Fibroblast of skin of left biceps (primary cell): ENCODE data around the gene USP9X.
"Not testable (repeated sequence)": the region's sequence is repeated elsewhere in the genome, so short reads cannot be mapped to it uniquely, and the experiment has no call there.

Experiments
- DNase-seq, 2 experiments: peaks; one replicate each; pipeline ENCODE4 v3.0.0-alpha.2; 2013; ENCODE audit warnings: low read depth in 2 of 2

The USP9X gene

GRCh38 chrX:41127477-41128192, 42.4 kb downstream of the USP9X start:
- no peak for DNase-seq

DNA sequence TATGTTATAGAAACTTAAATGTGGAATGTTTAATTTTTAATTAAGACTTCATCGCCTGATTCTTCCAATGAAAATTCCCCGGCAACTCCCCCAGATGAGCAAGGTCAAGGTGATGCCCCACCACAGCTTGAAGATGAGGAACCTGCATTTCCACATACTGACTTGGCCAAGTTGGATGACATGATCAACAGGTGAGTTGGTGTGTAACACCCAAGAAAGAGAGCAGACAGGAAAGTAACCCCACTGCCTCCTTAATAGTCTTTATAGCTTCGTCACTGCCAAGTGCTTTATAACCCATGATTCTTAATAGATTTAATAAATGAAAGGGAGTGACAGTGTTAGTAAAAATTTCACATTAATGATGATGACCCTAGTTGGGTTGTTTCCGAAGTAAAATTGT, 43.7 kb downstream of the USP9X start:
- no peak for DNase-seq

DNA sequence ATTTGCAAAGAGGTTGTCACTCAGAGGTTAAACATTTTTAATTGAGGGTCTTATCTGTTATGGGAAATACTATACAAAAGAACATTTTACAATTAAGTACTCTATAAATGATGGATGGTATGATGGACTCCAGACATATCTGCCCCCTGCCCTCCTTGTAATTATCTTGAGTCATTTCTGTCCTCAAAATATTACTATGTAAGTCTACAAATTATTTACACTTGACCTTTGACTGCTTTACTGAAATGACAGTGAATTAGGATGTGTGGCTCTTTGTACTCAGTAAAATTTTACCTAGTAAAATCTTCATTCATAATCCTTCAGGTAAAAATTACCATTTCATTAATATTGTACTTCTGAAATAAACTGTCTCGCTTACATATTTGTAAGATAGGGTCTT, 46.5 kb downstream of the USP9X start:
- DNase-seq = no peak

DNA sequence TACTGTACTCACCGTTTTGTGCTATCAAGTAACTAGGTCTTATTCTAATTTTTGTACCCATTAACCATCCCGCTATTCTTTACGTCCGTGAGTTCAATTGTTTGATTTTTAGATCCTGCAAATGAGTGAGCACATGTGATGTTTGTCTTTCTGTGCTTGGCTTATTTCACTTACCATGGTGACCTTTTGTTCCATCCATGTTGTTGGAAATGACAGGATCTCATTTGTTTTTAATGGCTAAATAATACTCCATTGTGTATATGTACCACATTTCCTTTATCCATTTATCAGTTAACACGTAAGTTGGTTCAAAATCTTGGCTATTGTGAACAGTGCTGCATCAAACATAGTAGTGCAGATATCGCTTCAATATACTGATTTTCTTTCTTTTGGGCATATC, 48.3 kb downstream of the USP9X start:
- DNase-seq = no peak

GRCh38 chrX:41137589-41137988, 52.3 kb downstream of the USP9X start:
- no peak for DNase-seq

DNA sequence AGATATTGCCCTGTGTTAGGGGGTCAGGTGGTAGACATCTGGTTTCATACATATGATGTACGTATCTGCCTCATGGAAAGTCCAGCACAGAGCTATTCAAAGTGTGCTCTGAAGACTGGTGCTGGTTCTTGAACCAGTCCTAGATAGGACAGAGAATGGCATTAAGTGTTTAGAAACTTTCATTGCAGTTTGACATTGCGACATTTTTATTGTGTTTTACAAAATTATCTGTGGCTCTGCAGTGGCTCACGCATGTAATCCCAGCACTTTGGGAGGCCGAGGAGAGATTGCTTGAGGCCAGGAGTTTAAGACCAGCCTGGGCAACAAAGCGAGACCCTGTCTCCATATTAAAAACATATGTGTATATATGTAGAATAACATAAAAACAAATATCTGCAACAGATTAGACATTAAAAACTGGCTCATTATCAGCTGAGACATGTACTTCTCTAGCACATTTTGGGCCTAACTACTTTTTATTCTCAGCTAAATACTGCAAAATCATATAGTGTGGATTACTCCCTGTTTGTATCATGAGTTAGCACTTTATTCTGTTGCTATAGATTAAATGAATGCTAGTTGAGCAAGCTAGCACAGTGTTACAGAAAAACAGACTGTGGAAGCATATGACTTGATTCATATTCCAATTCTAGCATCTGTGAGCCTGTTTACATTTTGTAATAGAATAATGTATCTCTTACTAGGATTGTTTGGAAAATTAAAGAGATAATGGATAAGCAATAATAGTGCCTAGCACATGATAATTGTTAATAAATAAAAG, 57.1 kb downstream of the USP9X start:
- no peak for DNase-seq

- no peak for DNase-seq
Observed at GRCh38 chrX:41144873-41145272, 59.6 kb downstream of the USP9X start.

- DNase-seq = peak; percentile 66 to 69
Observed at GRCh38 chrX:41145920-41146608, 60.8 kb downstream of the USP9X start.

DNA sequence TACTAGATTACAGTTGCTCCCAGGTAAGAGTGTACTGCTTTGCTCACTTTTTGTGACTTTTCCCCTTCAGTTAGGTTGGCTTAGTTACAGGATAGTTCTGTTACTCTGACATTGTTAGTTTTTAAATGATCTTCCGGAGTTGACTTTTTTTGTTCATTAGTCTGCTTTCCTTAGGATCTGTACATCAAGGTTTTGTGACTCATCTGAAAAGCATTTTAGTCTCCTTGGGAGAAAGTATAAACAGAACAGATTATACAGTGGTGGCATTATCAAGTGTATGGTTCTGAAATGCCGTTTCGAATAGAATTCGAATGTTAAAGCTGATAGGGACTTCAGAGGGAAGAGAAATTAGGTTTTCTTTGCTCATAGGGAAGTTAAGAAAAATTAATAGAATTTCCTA, 63.3 kb downstream of the USP9X start:
- DNase-seq = peak in 1 of 2 experiments; percentile 23

GRCh38 chrX:41150043-41150442, 64.8 kb downstream of the USP9X start:
- no peak for DNase-seq

GRCh38 chrX:41151726-41152125, 66.5 kb downstream of the USP9X start:
- DNase-seq = not testable (repeated sequence)

- DNase-seq = no peak
Observed at GRCh38 chrX:41152221-41152620, 67.0 kb downstream of the USP9X start.

DNA sequence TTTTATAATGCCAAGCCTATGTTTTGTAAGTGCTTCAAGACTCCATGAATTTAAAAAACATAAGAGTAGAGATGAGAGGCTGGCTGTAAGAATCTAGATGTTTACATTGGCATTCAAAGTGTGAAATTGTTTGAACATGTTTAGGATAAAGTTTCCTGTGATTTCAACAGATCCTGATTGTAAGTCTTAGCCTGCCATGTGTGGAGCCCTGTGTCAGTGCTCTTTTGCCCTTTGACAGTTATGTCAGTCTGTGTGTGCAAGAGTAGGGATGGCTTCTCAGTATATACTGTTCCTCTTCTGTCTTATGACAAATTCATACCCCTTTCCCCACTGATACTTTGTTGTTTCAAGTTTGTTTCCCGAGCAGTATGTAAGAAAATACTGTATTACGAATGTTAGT, 68.2 kb downstream of the USP9X start:
- DNase-seq = no peak

DNA sequence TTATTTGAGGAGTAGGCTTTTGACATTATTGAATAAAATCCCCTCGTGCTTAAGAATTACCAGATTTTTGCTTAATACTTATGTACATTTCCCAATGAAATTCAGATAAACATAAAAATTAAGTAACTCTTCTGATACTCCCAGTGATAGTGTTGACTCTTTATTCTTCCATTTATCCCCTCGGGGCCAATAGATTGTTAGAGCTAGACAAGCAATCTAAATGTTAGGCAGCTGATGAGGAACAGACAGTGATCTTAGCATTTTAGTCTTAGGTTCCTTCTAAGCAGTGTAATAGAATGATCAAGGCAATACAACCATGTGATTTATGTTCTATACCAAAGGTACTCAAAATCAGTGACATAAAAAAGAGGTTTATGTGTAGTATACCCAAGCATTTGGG, 68.7 kb downstream of the USP9X start:
- DNase-seq = no peak

GRCh38 chrX:41164449-41164848, 79.2 kb downstream of the USP9X start:
- no peak for DNase-seq

DNA sequence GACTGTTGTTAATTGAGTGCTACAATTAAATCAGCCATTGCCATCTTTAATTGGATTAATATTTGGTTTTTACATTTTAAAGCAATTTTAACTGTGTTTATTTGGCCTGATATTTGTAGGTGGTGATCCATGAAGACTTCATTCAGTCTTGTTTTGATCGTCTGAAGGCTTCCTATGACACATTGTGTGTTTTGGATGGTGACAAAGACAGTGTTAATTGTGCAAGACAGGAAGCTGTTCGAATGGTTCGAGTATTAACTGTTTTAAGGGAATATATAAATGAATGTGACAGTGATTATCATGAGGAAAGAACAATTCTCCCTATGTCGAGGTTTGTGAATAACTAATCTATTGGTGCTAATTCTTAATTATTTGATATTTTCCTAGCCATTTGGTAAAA, 82.6 kb downstream of the USP9X start:
- no peak for DNase-seq

DNA sequence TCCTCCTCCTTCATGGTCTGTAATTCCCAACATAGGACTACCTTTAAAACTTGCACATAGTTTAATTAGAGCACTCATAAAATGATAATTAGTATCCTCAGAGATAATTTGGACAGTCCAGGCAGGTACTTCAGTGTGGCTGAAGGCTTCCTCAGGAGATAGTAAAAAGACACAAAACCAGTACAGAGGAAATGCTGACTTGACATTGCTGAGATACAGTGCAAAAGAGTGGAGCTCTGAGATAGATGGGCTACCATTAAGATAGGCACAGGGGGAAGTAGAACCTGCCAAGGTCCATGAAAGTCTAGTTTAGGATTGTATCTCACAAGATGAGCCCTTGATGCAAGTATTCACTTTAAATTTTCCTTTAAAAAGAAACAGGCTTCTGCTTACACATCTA, 91.0 kb downstream of the USP9X start:
- no peak for DNase-seq

GRCh38 chrX:41177297-41177696, 92.1 kb downstream of the USP9X start:
- no peak for DNase-seq

GRCh38 chrX:41178201-41178600, 93.0 kb downstream of the USP9X start:
- no peak for DNase-seq

DNA sequence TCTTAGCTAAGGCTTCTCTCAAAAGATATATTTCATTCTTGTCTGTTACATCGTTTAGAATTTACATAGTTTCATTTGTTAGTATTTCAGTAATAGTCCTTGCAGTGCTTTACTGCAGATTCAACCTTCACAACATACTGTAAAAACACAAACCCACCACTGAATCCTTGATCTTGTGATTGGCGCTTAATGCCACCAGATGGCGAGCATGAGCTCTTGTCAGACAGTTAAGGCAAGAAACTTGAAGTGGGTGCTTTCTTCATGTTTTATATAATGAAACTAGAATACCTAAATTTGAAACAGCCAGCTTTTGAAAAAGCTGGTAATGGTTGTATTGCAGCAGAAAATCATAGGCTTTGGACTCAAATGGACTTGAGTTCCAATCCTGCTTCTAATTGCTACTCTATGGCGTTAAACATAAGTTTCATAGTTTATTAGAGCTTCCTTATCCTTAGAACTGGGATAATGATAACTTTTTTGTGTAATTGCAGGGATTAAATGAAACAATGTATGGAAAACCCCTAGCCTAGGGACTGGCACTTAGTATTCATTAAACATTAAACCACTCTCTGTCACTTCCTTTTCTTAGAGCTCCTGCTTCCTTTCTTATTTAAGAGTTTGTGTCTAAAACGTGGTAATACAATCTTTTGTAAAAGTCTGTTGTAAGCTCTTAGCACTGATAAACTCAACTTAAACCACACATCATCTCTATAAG, 95.1 kb downstream of the USP9X start:
- DNase-seq = peak in 1 of 2 experiments; percentile 2

DNA sequence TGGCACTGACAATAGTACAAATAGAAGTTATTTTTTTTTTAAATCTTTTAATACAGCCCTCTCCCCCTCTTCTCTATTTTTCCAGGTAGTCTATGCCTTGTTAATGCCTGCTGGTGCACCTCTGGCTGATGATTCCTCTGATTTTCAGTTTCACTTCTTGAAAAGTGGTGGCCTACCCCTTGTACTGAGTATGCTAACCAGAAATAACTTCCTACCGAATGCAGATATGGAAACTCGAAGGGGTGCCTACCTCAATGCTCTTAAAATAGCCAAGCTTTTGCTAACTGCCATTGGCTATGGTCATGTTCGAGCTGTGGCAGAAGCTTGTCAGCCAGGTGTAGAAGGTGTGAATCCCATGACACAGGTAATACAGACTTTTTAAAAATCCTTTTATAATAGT, 99.1 kb downstream of the USP9X start:
- DNase-seq = no peak

- not testable (repeated sequence) for DNase-seq
Observed at GRCh38 chrX:41186946-41187345, 101.7 kb downstream of the USP9X start.
